Activated T-cell treated with anti-CD3 and anti-CD28 coated beads, Interleukin-2, amount 50 U/mL, for 72 hours (primary cell): Measurements from ENCODE around the gene ATRNL1. TPM values are rescaled to one million over a fixed set of nuclear protein-coding genes. Genes with fewer than 3 reads are reported as not detected.

Source experiments
- ATAC-seq, 2 donors: fragments of 150-1000 bp; cut with Tn5 transposase; replicated peaks in 1 of 2; 2 replicates each; pipeline ENCODE4 v1.10.0; 2021; ENCODE audit warnings: moderate library complexity in 2 of 2, mild to moderate bottlenecking in 1 of 2
- DNase-seq, 2 donors: peaks; one replicate each; pipeline ENCODE4 v3.0.0; 2021 to 2022; ENCODE audit warnings: mixed read lengths in 1 of 2
- H3K27ac Mint-ChIP-seq: one replicate; pipeline ENCODE4 v1.8.0; 2022; ENCODE audit warnings: mild to moderate bottlenecking, moderate library complexity, mixed read lengths
- H3K27me3 Mint-ChIP-seq: one replicate; pipeline ENCODE4 v1.8.0; 2022; ENCODE audit warnings: low read depth, mixed read lengths
- H3K36me3 Mint-ChIP-seq, 2 donors: one replicate each; pipeline ENCODE4 v1.8.0; 2022; ENCODE audit warnings: mixed read lengths in 2 of 2, mild to moderate bottlenecking in 1 of 2; ENCODE audit not compliant: insufficient read depth in 2 of 2
- H3K4me1 Mint-ChIP-seq: one replicate; pipeline ENCODE4 v1.8.0; 2022; ENCODE audit warnings: low read depth, mixed read lengths
- H3K4me3 Mint-ChIP-seq, 2 donors: one replicate each; pipeline ENCODE4 v1.8.0; 2022; ENCODE audit warnings: mild to moderate bottlenecking in 2 of 2, mixed read lengths in 2 of 2, moderate library complexity in 2 of 2
- H3K9me3 Mint-ChIP-seq, 2 donors: one replicate each; pipeline ENCODE4 v1.8.0; 2022; ENCODE audit warnings: mixed read lengths in 2 of 2
- total RNA-seq, 2 donors: library from RNA; stranded (reverse); gene quantifications; one replicate each; pipeline ENCODE4 v1.2.3, GENCODE V29; 2022

The ATRNL1 gene
- total RNA-seq, 2 donors from 2014 or later = 0.23 to 0.94 TPM

GRCh38 chr10:115957012-115957399 lies 863.8 kb downstream of the ATRNL1 start:
- H3K4me3 Mint-ChIP-seq = no peak overlapping the region
- H3K27me3 Mint-ChIP-seq = no peaks in the 10 kb centered on the region
- H3K9me3 Mint-ChIP-seq = peaks cover 3 to 4% of the 10 kb centered on the region in 2 donors
- DNase-seq (no peak), ATAC-seq (no peak)
- no peaks in the 10 kb centered on the region for H3K4me1 Mint-ChIP-seq
- H3K27ac Mint-ChIP-seq = no peak overlapping the region
- H3K36me3 Mint-ChIP-seq = no peaks in the 10 kb centered on the region

- Mint-ChIP-seq H3K36me3 (no peaks in the 10 kb centered on the region), H3K27me3 (no peaks in the 10 kb centered on the region), H3K4me1 (no peaks in the 10 kb centered on the region), H3K27ac (no peak overlapping the region), H3K4me3 (no peak overlapping the region), H3K9me3 (peaks cover 3 to 4% of the 10 kb centered on the region in 2 donors)
- DNase-seq (no peak), ATAC-seq (no peak)
Measured at GRCh38 chr10:115957786-115958442, 864.7 kb downstream of the ATRNL1 start.

DNA sequence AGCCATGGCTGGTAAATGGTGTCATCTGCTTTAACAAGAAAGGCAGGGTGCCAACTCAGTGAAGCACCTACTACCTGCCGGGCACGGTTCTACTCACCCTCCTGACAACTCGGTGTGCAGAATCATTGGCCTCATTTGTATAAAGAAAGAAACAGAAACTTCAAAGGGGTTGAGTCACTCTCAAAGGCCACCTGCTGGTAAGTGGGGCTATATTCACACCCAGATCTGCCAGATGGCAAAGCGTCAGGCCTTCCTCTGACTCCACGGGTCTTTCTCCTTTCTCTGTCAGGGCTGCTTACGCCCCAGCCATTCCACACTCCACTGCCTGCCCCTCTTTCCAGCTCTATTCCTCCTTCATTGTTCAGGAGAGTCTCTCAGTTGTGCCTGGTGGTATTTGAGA lies 870.7 kb downstream of the ATRNL1 start:
- no peaks in the 10 kb centered on the region for H3K36me3 Mint-ChIP-seq
- ATAC-seq (no peak), DNase-seq (no peak)
- H3K4me1 Mint-ChIP-seq = no peaks in the 10 kb centered on the region
- no peak overlapping the region for H3K27ac Mint-ChIP-seq
- no peak overlapping the region for H3K4me3 Mint-ChIP-seq
- no peaks in the 10 kb centered on the region for H3K27me3 Mint-ChIP-seq
- H3K9me3 Mint-ChIP-seq = peaks cover 4 to 6% of the 10 kb centered on the region in 2 donors

- peaks cover 3 to 4% of the 10 kb centered on the region in 2 donors for H3K9me3 Mint-ChIP-seq
- no peak for ATAC-seq
Measured at GRCh38 chr10:115964827-115965226, 871.7 kb downstream of the ATRNL1 start.

GRCh38 chr10:115965376-115965775 lies 872.2 kb downstream of the ATRNL1 start:
- Mint-ChIP-seq H3K27ac (no peak overlapping the region), H3K4me1 (no peaks in the 10 kb centered on the region), H3K27me3 (no peaks in the 10 kb centered on the region), H3K4me3 (no peak overlapping the region), H3K36me3 (no peaks in the 10 kb centered on the region), H3K9me3 (peaks cover 2 to 3% of the 10 kb centered on the region in 2 donors)
- DNase-seq = no peak
- ATAC-seq = no peak

More at GRCh38 chr10:115964827-115965226, 871.7 kb downstream of the ATRNL1 start:
- no peak overlapping the region for H3K4me3 Mint-ChIP-seq
- no peaks in the 10 kb centered on the region for H3K27me3 Mint-ChIP-seq
- H3K4me1 Mint-ChIP-seq = no peaks in the 10 kb centered on the region
- H3K27ac Mint-ChIP-seq = no peak overlapping the region
- no peak for DNase-seq
- no peaks in the 10 kb centered on the region for H3K36me3 Mint-ChIP-seq

GRCh38 chr10:115968236-115968635 lies 875.1 kb downstream of the ATRNL1 start:
- H3K36me3 Mint-ChIP-seq = no peaks in the 10 kb centered on the region
- H3K4me1 Mint-ChIP-seq = no peaks in the 10 kb centered on the region
- H3K9me3 Mint-ChIP-seq = peaks cover 0 to 6% of the 10 kb centered on the region in 2 donors
- no peak overlapping the region for H3K27ac Mint-ChIP-seq
- ATAC-seq (no peak), DNase-seq (no peak)
- H3K4me3 Mint-ChIP-seq = no peak overlapping the region
- H3K27me3 Mint-ChIP-seq = no peaks in the 10 kb centered on the region

GRCh38 chr10:115969591-115969990 lies 876.4 kb downstream of the ATRNL1 start:
- no peak overlapping the region for H3K4me3 Mint-ChIP-seq
- no peak overlapping the region for H3K27ac Mint-ChIP-seq
- H3K27me3 Mint-ChIP-seq = no peaks in the 10 kb centered on the region
- no peaks in the 10 kb centered on the region for H3K36me3 Mint-ChIP-seq
- no peak for DNase-seq
- H3K9me3 Mint-ChIP-seq = peaks cover 2 to 8% of the 10 kb centered on the region in 2 donors
- no peaks in the 10 kb centered on the region for H3K4me1 Mint-ChIP-seq
- ATAC-seq = no peak

- Mint-ChIP-seq H3K9me3 (peaks cover 2 to 8% of the 10 kb centered on the region in 2 donors), H3K27ac (no peak overlapping the region), H3K4me1 (no peaks in the 10 kb centered on the region), H3K36me3 (no peaks in the 10 kb centered on the region), H3K27me3 (no peaks in the 10 kb centered on the region), H3K4me3 (no peak overlapping the region)
- ATAC-seq (no peak), DNase-seq (no peak)
Measured at GRCh38 chr10:115971921-115972320, 878.8 kb downstream of the ATRNL1 start.

DNA sequence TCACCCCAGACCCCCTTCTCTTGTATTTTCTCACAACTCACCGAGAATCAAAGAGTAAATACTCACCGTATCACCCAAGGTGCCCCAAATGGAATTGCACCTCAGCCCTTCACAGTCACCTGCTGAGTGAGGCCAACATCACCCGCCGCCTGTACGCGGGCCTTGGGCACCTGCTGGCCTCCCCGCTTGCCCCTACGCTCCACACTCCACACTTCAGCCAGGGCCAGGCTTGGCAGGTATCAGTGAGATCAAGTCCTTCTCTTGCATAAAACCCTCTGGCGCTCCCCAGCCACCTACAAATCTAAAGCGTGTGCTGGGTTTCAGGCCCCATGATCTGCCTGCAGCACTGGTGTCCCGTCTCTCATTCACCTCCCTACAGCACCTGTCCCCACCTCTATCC lies 879.3 kb downstream of the ATRNL1 start:
- no peak for DNase-seq
- Mint-ChIP-seq H3K27ac (no peak overlapping the region), H3K4me3 (no peak overlapping the region), H3K36me3 (no peaks in the 10 kb centered on the region), H3K9me3 (peaks cover 2 to 7% of the 10 kb centered on the region in 2 donors), H3K27me3 (no peaks in the 10 kb centered on the region), H3K4me1 (no peaks in the 10 kb centered on the region)
- ATAC-seq = no peak

- Mint-ChIP-seq H3K27ac (no peak overlapping the region), H3K36me3 (no peaks in the 10 kb centered on the region), H3K27me3 (no peaks in the 10 kb centered on the region), H3K4me1 (no peaks in the 10 kb centered on the region), H3K4me3 (no peak overlapping the region), H3K9me3 (peaks cover 2 to 4% of the 10 kb centered on the region in 2 donors)
- no peak for ATAC-seq
- DNase-seq = no peak
Measured at GRCh38 chr10:115974351-115974750, 881.2 kb downstream of the ATRNL1 start.

DNA sequence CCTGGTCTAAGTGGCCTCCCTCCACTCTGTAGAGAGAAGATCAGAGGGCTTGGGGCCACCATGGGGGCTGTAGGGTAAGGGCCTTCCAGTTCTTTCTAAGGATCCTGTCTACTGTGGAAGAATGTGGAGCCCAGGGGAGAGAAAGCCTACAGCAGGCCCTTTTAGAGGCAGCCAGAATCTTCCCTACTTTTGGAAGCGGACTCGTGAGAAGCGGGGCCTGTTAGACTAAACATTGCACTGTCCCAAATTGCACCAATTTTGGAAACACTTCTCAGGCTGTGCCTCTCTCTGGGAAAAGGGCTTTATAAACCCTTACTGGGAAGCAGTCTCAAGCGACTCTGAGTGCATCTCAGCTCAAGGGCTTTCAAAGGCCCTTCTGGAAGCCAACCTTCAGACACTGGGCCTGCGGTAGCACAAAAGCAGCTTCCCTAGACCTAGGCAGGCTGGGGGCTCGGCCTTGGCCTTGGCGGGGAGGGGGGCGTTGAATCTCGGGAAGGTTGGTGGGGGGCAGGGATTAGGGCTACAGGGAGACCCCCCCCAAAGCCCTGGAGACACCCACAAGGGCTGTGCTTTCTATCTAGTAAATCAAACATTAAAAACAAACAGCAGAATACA lies 881.8 kb downstream of the ATRNL1 start:
- Mint-ChIP-seq H3K27me3 (no peaks in the 10 kb centered on the region), H3K27ac (no peak overlapping the region), H3K36me3 (no peaks in the 10 kb centered on the region), H3K9me3 (peaks cover 2 to 4% of the 10 kb centered on the region in 2 donors), H3K4me1 (no peaks in the 10 kb centered on the region), H3K4me3 (no peak overlapping the region)
- ATAC-seq (no peak), DNase-seq (no peak)

GRCh38 chr10:115975506-115975905 lies 882.3 kb downstream of the ATRNL1 start:
- Mint-ChIP-seq H3K36me3 (no peaks in the 10 kb centered on the region), H3K9me3 (peaks cover 2 to 4% of the 10 kb centered on the region in 2 donors), H3K27me3 (no peaks in the 10 kb centered on the region), H3K4me1 (no peaks in the 10 kb centered on the region), H3K27ac (no peak overlapping the region), H3K4me3 (no peak overlapping the region)
- ATAC-seq = no peak
- no peak for DNase-seq

DNA sequence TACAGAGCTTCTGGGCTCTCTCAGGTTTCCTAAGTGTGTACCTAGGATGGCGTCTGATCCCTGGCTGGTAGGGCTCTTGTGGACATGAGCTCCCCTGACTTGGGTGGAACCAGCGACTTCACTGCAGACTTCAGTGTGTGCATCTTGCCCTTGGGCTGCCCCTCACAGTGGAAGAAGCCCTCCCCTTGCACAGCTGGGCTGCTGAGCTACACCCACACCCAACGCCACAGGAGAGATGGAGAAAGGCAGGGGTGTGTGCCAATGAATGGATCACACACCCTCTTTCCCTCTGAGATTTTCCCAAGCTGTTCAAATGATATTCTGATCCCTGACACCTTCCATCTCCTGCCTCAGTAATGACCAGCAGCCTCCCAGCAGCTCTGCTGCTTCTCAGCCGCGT lies 883.2 kb downstream of the ATRNL1 start:
- Mint-ChIP-seq H3K4me3 (no peak overlapping the region), H3K27ac (no peak overlapping the region), H3K9me3 (peaks cover 2 to 4% of the 10 kb centered on the region in 2 donors), H3K36me3 (no peaks in the 10 kb centered on the region), H3K27me3 (no peaks in the 10 kb centered on the region), H3K4me1 (no peaks in the 10 kb centered on the region)
- no peak for ATAC-seq
- DNase-seq = no peak

GRCh38 chr10:115977855-115978254 lies 884.7 kb downstream of the ATRNL1 start:
- no peak for ATAC-seq
- no peak for DNase-seq
- no peaks in the 10 kb centered on the region for H3K4me1 Mint-ChIP-seq
- no peaks in the 10 kb centered on the region for H3K36me3 Mint-ChIP-seq
- H3K27me3 Mint-ChIP-seq = no peaks in the 10 kb centered on the region
- H3K4me3 Mint-ChIP-seq = no peak overlapping the region
- peaks cover 2 to 4% of the 10 kb centered on the region in 2 donors for H3K9me3 Mint-ChIP-seq
- no peak overlapping the region for H3K27ac Mint-ChIP-seq
